H1 (cell line): ENCODE measurements around the gene DCLK1. TPM values are rescaled to one million over a fixed set of nuclear protein-coding genes. Genes with fewer than 3 reads are reported as not detected.

Experiments
- CTCF ChIA-PET: fragments of 300-600 bp; sonication (Branson Sonifier 250); formaldehyde crosslinking; loops from one replicate; lab custom pipeline; 2021; ENCODE audit not compliant: partially characterized antibody; lab: Charles Lee
- POLR2A ChIA-PET: fragments of 300-600 bp; sonication (Branson Sonifier 250); formaldehyde crosslinking; loops from one replicate; lab custom pipeline; 2021; ENCODE audit warnings: inconsistent platforms; ENCODE audit not compliant: partially characterized antibody; lab: Charles Lee
- DNase-seq, 2 experiments: peaks; one replicate each; pipeline versions ENCODE4 v3.0.0 to v3.0.0-alpha.2; 2010 to 2022; ENCODE audit warnings: low spot score in 2 of 2, low read depth in 1 of 2, mixed read lengths in 1 of 2
- FAIRE-seq: peaks from 2 replicates; lab custom pipeline; 2011; peaks lifted over from hg19 to GRCh38; lab: Jason Lieb, UNC
- H2AFZ ChIP-seq: 2 replicates; pipeline ENCODE4 v1.8.1; 2012; ENCODE audit warnings: low read length, inconsistent platforms
- H2AK5ac ChIP-seq: 2 replicates; pipeline ENCODE4 v1.6.1; 2013; ENCODE audit warnings: low read depth, low read length
- H2BK120ac ChIP-seq: replicated peaks from 2 replicates; pipeline ENCODE3; 2013; ENCODE audit warnings: low read depth, low read length, inconsistent platforms
- H2BK12ac ChIP-seq: 2 replicates; pipeline ENCODE4 v1.6.1; 2013; ENCODE audit warnings: low read depth, low read length
- H2BK15ac ChIP-seq: 2 replicates; pipeline ENCODE4 v1.6.1; 2013; ENCODE audit warnings: low read length
- H2BK20ac ChIP-seq: 2 replicates; pipeline ENCODE4 v1.6.1; 2013; ENCODE audit warnings: low read length
- H2BK5ac ChIP-seq: 2 replicates; pipeline ENCODE4 v1.6.1; 2013; ENCODE audit warnings: low read depth, low read length
- H3K14ac ChIP-seq: 2 replicates; pipeline ENCODE4 v1.6.1; 2013; ENCODE audit warnings: inconsistent platforms; ENCODE audit not compliant: insufficient read length
- H3K18ac ChIP-seq: 2 replicates; pipeline ENCODE4 v1.6.1; 2013; ENCODE audit warnings: low read length; ENCODE audit errors: extremely low read depth
- H3K23ac ChIP-seq: 2 replicates; pipeline ENCODE4 v1.6.1; 2013; ENCODE audit warnings: inconsistent platforms; ENCODE audit not compliant: insufficient read length
- H3K23me2 ChIP-seq: 2 replicates; pipeline ENCODE4 v1.6.1; 2013; ENCODE audit warnings: low read depth, low read length
- H3K27ac ChIP-seq: 2 replicates; pipeline ENCODE4 v1.6.1; 2011; ENCODE audit warnings: low read depth, low read length, inconsistent platforms
- H3K27me3 ChIP-seq, 4 experiments: replicated peaks in 1 of 4; 1 replicate in 1 of 4; 2 replicates in 3 of 4; pipeline versions ENCODE4 v1.6.1 to v1.8.1; 2011 to 2013; ENCODE audit warnings: low read length in 3 of 4, mild to moderate bottlenecking in 3 of 4, inconsistent platforms in 2 of 4, mixed read lengths in 2 of 4, moderate library complexity in 1 of 4; ENCODE audit not compliant: control insufficient read depth in 3 of 4, insufficient read depth in 3 of 4; ENCODE audit errors: extremely low read depth in 1 of 4
- H3K36me3 ChIP-seq, 4 experiments: 2 replicates each; pipeline versions ENCODE4 v1.6.1 to v1.8.1; 2011 to 2013; ENCODE audit warnings: mild to moderate bottlenecking in 4 of 4, low read length in 3 of 4, moderate library complexity in 2 of 4, control low read depth in 1 of 4, inconsistent platforms in 1 of 4; ENCODE audit not compliant: insufficient read depth in 4 of 4, control insufficient read depth in 2 of 4
- H3K4ac ChIP-seq: replicated peaks from 2 replicates; pipeline ENCODE3; 2013; ENCODE audit warnings: low read length, low read depth, mixed read lengths, inconsistent platforms; ENCODE audit not compliant: insufficient read length
- H3K4me1 ChIP-seq, 4 experiments: replicated peaks in 1 of 4; 1 replicate in 1 of 4; 2 replicates in 3 of 4; pipeline versions ENCODE4 v1.6.1 to v1.8.1; 2011 to 2013; ENCODE audit warnings: low read length in 3 of 4, inconsistent platforms in 2 of 4, mixed read lengths in 1 of 4; ENCODE audit not compliant: insufficient read depth in 4 of 4, control insufficient read depth in 3 of 4
- H3K4me2 ChIP-seq, 2 experiments: 2 replicates each; pipeline versions ENCODE4 v1.6.1 to v1.8.1; 2011 to 2013; ENCODE audit warnings: low read depth in 2 of 2, low read length in 2 of 2, control low read depth in 1 of 2, inconsistent platforms in 1 of 2, mild to moderate bottlenecking in 1 of 2; ENCODE audit not compliant: insufficient read depth in 1 of 2
- H3K4me3 ChIP-seq, 4 experiments: fragments of 200-600, 300-600 bp in 1 of 4; sonication (generic), shearing (Covaris generic), sonication (Bioruptor Twin) in 1 of 4; 2 replicates each; pipeline versions ENCODE4 v1.5.1 to v1.8.1; 2011 to 2016; ENCODE audit warnings: low read length in 4 of 4, low read depth in 3 of 4, control low read depth in 2 of 4, inconsistent platforms in 2 of 4, mild to moderate bottlenecking in 2 of 4, mixed read lengths in 1 of 4, moderate library complexity in 1 of 4; ENCODE audit not compliant: insufficient read depth in 2 of 4; ENCODE audit errors: extremely low read depth in 1 of 4
- H3K56ac ChIP-seq: replicated peaks from 2 replicates; pipeline ENCODE3; 2013; ENCODE audit warnings: low read depth, mild to moderate bottlenecking, mixed read lengths, low read length, inconsistent platforms; ENCODE audit not compliant: insufficient read length
- H3K79me1 ChIP-seq: 2 replicates; pipeline ENCODE4 v1.6.1; 2013; ENCODE audit warnings: low read depth, low read length, control low read depth
- H3K79me2 ChIP-seq, 2 experiments: 2 replicates each; pipeline versions ENCODE4 v1.6.1 to v1.8.1; 2012 to 2013; ENCODE audit warnings: low read length in 2 of 2, mild to moderate bottlenecking in 2 of 2, inconsistent platforms in 1 of 2; ENCODE audit not compliant: insufficient read depth in 2 of 2, control insufficient read depth in 1 of 2
- H3K9ac ChIP-seq, 4 experiments: replicated peaks in 1 of 4; 1 replicate in 1 of 4; 2 replicates in 3 of 4; pipeline versions ENCODE4 v1.6.1 to v1.8.1; 2011 to 2013; ENCODE audit warnings: low read depth in 3 of 4, low read length in 3 of 4, control low read depth in 2 of 4, mild to moderate bottlenecking in 2 of 4, moderate library complexity in 2 of 4, inconsistent platforms in 1 of 4; ENCODE audit errors: extremely low read depth in 1 of 4
- H3K9me3 ChIP-seq, 2 experiments: 2 replicates each; pipeline versions ENCODE4 v1.6.1 to v1.8.1; 2012 to 2013; ENCODE audit warnings: mild to moderate bottlenecking in 2 of 2, moderate library complexity in 2 of 2, control low read depth in 1 of 2, inconsistent platforms in 1 of 2, low read depth in 1 of 2, low read length in 1 of 2, mixed read lengths in 1 of 2; ENCODE audit not compliant: insufficient read depth in 2 of 2
- H4K20me1 ChIP-seq, 2 experiments: replicated peaks in 1 of 2; 2 replicates each; pipeline versions ENCODE3 to v1.8.1; 2011 to 2013; ENCODE audit warnings: inconsistent platforms in 2 of 2, low read length in 2 of 2, mild to moderate bottlenecking in 1 of 2; ENCODE audit not compliant: insufficient read depth in 2 of 2, control insufficient read depth in 1 of 2
- H4K5ac ChIP-seq: 2 replicates; pipeline ENCODE4 v1.6.1; 2013; ENCODE audit warnings: low read length, low read depth, mixed read lengths, inconsistent platforms; ENCODE audit not compliant: insufficient read length
- H4K8ac ChIP-seq: 2 replicates; pipeline ENCODE4 v1.8.0; 2013; ENCODE audit warnings: mild to moderate bottlenecking, moderate library complexity, low read length, inconsistent platforms; ENCODE audit not compliant: insufficient read depth; ENCODE audit errors: extremely low read depth
- H4K91ac ChIP-seq: replicated peaks from 2 replicates; pipeline ENCODE3; 2013; ENCODE audit warnings: low read length, mixed read lengths, inconsistent platforms; ENCODE audit not compliant: insufficient read length
- CBX8 ChIP-seq: fragments of 300-800, 300-1000 bp; sonication (generic); IDR thresholded peaks from 2 replicates; pipeline ENCODE4 v1.7.1; 2016; ENCODE audit warnings: low read depth, low read length, borderline replicate concordance
- JUND ChIP-seq: IDR thresholded peaks from 2 replicates; pipeline ENCODE4 v1.6.1; 2011; ENCODE audit warnings: mild to moderate bottlenecking, improper control_type of control experiment, low read length
- WGBS, 2 experiments: shearing (Covaris generic) in 1 of 2; methylation state at CpG; one replicate each; pipeline versions ENCODE4 v1.1.6 to v1.1.7; 2013 to 2015; ENCODE audit warnings: low lambda C conversion rate in 2 of 2, mixed read lengths in 2 of 2, inconsistent platforms in 1 of 2, low coverage in 1 of 2, missing lambda C conversion rate in 1 of 2; ENCODE audit not compliant: insufficient replicate concordance in 2 of 2, insufficient coverage in 1 of 2, insufficient read length in 1 of 2; ENCODE audit errors: extremely low coverage in 1 of 2, missing lambda C conversion rate in 1 of 2; 5-methylcytosine and 5-hydroxymethylcytosine counted together
- polyA plus RNA-seq, 7 experiments: library from polyadenylated mRNA; depleted of rRNA in 3 of 7; stranded (reverse) in 5 of 7; unstranded in 2 of 7; fragments of >200 nt in 5 of 7; fragments of 200-250 nt in 2 of 7; gene quantifications; 1 replicate in 5 of 7; 2 replicates in 1 of 7; 4 replicates in 1 of 7; pipeline versions ENCODE4 v1.2.1 to v1.2.3, GENCODE V29; 2011 to 2013; ENCODE audit warnings: missing spikeins in 2 of 7, mixed read lengths in 2 of 7
- total RNA-seq: library from RNA; stranded (reverse); fragmentation: NEBNext Ultra II Directional; extraction: Animal tissue kit (Norgen Biotek cat#: 25700); gene quantifications from 2 replicates; pipeline ENCODE4 v1.2.1, GENCODE V29; 2021

The DCLK1 gene
- total and polyA plus RNA-seq, 2 of the 8 experiments (the other 6 are each of a cell fraction or from before 2014, with no cell fraction given), result 22.8 to 41.0 TPM

DNA sequence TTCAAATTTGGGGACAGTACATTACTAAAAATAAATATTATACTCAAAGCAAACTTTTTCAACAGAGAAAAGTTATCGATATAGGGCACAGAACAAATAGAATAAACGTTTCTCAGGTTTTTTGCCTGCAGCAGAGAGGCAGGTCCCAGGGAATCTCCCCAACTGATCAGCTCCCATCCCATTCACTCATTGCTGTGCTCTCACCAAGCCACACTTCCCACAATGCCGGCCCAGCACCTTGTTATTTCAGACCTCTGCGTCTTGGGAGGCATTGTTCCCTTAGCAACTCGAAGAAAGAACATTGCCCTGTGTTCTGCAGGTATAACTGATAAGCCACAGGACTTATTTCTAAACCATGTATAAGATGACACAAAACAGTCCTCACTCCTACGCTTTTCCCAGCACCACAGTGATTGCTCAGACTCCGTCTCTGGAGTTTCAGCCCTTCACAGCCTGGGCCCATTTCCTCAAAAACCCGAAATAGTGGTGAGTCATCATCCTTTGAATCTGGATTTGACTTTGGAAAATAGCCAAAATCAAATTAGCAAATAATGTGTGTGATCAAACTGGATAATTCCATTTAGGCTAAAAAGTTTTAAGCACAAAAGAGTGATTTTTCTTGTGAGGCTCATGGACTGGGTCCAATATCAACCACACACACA lies 100.4 kb downstream of the DCLK1 start:
- Histone ChIP-seq H3K23ac (no peak overlapping the region), H2BK5ac (no peak overlapping the region), H3K4me3 (no peak overlapping the region), H3K14ac (no peak overlapping the region), H2BK120ac (no peak overlapping the region), H3K36me3 (no peaks in the 10 kb centered on the region), H4K5ac (no peak overlapping the region), H2BK20ac (no peak overlapping the region), H3K4me2 (no peak overlapping the region), H4K20me1 (no peaks in the 10 kb centered on the region)
- no peak for DNase-seq
- 85% methylated on average over 8 of the region's 8 CpGs; no CpG with 5 or more reads in 1 of the 2 experiments for WGBS, 2 experiments
- no peak for TF ChIP-seq CBX8
- TF ChIP-seq JUND, result peak; percentile 26; the same call in 1 of the 2 replicates
- TF ChIP-seq, all 59 proteins: peak for 1
- Histone ChIP-seq H3K79me2 (no peaks in the 10 kb centered on the region), H3K18ac (no peak overlapping the region), H3K9ac (no peak overlapping the region; a peak in 1 of 7 replicates), H3K56ac (no peak overlapping the region), H3K79me1 (no peaks in the 10 kb centered on the region), H2AK5ac (no peak overlapping the region), H2BK12ac (no peak overlapping the region), H4K8ac (no peak overlapping the region), H3K27me3 (no peaks in the 10 kb centered on the region), H3K23me2 (no peaks in the 10 kb centered on the region), H4K91ac (no peak overlapping the region), H3K4me1 (peaks cover 2 to 6% (median 5%) of the 10 kb centered on the region in 4 experiments; a peak in 5 of 7 replicates), H2BK15ac (no peak overlapping the region), H3K9me3 (peaks cover 4 to 6% of the 10 kb centered on the region in 2 experiments; a peak in 2 of 4 replicates), H3K27ac (no peak overlapping the region), H2AFZ (no peak overlapping the region), H3K4ac (no peak overlapping the region)
- ChIA-PET POLR2A (no interaction called here), CTCF (interaction anchor here (0.6 kb wide), 1 partner anchor 244 kb away, joined by 3 read pairs; no protein-coding TSS in a partner anchor)
- FAIRE-seq, result no peak
